ENCODE measurements around the gene H3-3A.
A peak's percentile ranks its signal among the peaks of the same experiment; 100 is the strongest.

H3-3A gene

DNA sequence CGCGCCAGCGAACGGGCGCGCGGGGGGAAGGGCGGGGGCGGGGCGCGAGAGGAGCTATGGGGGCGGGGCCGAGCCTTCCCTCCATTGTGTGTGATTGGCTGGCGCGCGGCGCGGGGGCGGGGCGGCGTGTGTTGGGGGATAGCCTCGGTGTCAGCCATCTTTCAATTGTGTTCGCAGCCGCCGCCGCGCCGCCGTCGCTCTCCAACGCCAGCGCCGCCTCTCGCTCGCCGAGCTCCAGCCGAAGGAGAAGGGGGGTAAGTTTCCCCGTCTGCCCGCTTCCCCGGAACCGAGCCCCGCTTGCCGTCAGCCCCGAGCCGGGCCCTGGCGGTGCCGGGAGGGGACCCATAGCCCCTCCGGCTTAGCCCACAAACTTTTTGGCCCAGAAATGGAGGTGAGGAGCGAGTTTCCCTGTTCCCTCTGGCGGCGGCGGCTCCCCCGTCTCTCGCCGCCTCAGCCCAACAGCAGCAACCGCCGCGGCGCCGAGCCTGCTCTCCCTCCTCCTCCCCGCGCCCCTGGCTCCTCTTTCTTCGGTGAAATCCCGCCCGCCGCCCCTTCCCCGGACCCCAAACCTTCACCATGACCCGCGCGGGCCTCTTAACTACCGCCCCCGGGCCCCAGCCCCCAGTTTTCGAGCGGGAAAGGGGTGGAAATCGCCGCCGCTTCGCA lies at the start of gene H3-3A:
Gene H3-3A (plus strand): TSS at position 159 of the 666 bp plus-strand sequence. CDS start 1,636 bp downstream, outside the sequence.
- peak; percentile 96 for DNase-seq

DNA sequence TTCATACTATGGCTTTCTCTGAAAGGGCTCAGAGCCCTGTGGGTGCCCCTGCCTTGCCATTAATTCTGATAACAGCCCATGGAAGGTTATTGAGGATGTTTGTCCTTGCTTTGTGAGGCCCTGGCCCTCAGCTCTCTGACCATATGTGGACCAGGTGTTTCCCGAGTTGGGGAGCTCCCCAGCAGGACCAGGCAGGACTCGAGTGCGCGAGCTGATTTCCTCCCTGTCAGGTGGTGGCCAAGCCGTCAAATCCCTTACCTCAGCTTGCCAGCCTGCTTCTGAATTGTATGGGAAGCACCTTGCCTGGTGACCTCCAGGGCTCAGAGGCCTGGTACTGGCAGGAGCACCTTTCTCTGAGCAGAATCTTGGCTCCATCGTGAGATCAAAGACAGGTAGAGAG lies 45.4 kb upstream of the H3-3A start:
- DNase-seq = no peak

DNA sequence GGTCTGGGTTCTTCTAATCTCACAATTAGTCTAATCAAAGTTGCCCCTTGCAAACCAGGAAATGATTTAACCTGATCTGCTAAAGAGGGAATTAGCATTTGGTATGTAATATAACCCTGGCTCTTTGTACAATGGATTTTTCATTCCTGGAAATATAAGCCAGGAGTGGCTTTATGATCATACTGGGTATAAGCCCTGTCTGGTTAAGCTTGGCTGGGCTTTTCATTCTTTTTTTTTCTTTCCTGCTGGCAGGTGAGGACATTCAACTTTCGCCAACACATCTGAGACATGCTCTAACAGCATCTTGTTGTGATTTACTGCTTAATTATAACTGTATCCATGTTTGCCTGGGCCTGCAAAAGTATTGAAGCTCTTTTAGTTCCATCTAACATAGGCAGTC lies 42.9 kb upstream of the H3-3A start:
- DNase-seq = no peak

DNA sequence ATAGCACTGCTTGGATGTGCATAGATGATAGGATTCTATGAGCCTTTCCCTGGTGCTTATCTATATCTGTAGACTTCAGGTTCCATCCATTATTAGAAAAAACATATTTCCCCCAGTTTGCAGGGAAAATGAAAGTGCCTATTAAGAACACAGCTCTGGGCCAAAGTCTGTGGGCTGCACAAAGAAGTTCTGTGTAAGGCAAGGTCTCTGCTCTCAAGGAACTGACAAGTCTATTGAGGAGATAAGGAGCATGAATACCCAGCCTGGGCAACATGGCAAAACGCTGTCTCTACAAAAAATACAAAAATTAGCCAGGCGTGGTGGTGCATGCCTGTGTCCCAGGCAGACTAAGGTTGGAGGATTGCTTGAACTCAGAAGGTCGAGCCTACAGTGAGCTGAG lies 41.1 kb upstream of the H3-3A start:
- DNase-seq = no peak

DNA sequence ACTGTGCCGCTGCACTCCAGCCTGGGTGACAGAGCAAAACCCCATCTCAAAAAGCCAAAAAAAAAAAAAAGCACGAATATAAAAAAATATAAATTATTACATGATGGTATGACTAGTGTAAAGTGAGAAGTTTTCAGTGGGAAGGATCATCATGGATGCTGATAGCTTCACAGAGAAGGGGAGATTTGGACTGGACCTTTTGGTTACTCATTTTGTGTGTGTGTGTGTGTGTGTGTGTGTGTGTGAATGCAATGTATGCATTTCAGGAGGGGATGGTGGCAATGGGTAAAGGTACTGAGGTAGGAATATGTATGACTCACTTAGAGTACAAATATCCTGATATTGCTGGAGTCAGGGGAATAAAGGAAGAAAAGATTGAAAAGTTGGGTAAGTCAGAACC lies 40.7 kb upstream of the H3-3A start:
- DNase-seq = no peak

DNA sequence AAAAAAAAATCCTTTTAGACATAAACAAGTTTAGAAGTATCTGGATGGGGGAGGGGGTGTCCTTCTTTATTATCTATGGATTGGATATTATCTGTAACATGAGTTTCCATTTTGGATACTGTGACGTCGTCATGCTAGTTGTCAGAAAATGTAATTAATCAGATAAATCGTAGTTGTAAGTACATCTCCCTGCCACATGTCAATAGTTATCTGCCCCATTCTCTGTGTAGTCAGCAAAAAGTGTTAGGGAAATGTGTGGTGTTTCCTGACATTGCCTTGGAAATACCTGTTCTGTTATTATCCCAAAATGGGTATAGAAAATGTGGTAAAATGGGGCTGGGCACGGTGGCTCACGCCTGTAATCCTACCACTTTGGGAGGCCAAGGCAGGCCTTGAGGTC lies 38.8 kb upstream of the H3-3A start:
- no peak for DNase-seq

DNA sequence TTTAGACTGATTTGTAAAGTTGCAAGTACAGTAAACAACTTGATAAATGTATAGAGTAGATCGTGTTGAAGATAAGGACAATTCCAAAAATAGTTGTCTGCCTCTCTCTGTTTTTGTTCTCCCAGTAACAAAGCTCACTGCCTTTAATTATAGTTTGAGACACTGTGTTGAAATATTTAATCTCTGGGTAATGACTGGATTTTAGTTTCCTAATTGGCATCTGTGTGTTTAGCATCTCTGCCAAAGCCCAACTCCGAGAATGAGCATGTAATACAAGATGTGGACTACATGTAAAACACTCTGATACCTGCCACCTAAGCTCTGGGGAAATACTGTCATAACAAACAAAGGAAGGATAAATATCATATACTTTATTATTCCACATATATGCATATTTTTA lies 35.7 kb upstream of the H3-3A start:
- DNase-seq = no peak

DNA sequence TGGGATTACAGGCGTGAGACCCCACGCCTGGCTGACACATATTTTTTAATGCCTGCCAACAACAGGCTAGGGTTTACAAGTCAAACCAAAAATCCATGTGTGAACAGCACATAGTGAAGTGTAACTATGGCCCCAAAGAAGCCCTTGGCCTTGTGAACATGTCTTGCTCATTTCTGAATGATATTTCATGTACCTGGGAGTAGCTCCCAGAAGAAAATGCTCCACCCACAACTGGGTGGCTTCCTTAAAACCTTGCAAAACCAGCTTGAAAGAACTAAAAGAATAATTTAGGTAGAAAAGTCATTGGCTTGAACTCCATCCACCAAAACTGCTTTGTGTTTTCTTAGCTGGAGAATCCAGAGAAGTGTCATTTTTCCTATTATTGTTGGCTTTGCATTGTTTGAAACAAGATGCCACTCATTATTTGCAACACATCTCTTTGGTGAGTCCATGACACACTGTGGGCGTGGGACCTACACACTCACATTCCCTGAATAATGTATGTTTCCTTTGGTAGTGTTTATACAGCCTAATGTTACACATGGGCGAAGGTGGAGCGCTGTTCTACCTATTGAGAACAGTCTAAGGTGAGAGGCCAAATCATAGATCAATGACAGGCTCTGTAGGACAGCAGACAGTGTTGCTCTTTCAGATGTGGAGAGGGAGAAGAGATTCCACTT lies 34.8 kb upstream of the H3-3A start:
- DNase-seq = no peak

DNA sequence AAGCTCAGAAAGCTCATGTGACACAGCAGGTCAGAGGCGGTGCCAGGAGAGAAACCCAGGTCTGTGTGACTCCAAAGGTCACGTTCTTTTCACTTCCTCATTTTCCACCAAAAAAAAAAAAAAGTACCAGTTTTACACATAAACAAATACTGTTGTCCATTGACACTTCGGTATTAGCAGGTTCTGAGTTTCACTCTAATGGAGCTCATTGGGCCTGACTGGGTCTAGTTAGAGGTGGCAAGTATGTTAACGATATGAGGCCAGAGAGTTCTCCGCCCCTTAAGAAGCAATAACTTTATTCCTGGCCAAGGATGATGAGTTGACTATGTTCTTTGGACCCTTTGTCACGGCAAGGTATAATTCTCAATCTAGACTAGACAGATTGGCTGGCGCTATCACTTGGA lies 33.4 kb upstream of the H3-3A start:
- DNase-seq = no peak

DNA sequence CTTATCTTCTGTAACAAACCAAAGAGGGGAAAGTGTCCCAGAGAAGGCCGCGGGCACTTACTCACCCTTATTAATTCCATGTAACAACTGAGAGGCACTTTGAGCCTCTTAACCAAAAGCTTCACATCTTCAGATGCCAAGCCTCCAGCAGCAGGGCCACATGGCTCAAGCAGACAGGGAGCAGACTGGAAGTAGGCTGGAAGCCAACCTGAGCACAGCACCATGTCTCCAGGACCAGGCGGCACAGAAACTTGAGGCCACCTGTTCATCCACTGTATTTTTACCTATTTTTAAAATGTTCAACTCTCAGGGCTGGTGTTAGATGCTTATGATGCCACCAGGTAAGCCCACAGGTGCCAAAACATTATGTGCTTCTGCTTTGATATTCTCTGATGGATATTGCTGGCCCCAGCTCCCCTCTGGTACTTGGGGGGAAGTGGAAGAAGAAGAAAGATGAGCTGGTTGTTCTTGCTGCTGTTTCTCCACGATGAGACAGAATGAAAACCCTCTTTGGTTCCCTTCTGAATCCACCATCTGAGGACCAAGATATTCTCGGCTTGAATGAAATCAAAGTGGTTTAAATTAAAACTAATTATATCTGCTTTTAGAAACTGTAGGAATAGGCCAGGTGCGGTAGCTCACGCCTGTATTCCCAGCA lies 32.8 kb upstream of the H3-3A start:
- no peak for DNase-seq

DNA sequence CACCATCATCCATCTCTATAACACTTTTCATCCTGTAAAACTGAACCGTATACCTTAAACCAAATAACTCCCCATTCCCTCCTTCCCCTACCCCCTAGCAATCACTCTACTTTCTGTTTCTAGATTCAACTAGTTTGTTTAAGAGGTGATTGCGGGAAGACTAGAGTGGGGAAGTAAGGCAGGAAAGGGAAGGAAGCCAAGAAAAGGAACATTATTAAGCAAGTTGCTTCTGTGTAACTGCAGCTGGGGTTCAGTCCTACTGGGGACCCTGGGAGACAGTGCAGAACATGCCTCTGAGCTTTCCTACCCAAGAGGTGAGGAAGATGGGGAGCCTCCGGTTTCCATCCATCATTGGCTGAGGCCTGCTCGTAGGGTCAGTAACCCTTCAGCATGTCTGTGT lies 28.9 kb upstream of the H3-3A start:
- DNase-seq = no peak

DNA sequence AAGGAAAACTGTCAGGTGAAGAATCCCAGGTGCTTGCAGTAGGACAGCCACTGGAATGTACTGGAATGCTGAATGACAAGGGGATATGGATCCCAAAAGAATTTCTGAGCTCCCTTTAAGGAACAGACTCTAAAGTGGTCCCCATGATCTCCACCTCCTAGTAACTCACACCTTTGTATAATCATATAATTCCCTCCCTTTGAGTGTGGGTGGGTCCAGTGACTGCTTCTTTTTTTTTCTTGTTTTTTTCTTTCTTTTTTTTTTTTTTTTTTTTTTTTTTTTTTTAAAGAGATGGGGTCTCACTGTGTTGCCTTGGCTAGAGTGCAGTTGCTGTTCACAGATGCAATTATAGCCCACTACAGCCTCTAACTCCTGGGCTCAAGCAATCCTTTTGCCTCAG lies 28.5 kb upstream of the H3-3A start:
- DNase-seq = no peak

DNA sequence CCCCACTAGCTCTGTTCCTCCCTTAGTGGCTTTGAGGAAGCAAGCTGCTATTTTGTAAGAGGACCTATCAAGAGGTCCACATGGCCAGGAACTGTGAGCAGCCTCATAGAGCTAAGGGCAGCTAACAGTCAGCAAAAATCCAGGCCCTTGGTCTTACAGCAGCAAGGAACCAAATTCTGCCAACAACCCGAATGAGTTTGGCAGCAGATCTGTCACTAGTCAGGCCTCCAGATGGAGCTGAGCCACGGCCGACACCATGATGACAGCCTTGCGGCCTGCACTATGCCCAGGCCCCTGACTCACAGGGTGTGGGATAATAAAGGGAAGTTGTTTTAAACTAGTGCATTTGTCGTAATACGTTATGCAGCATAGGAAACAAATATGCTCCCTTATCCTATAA lies 28.0 kb upstream of the H3-3A start:
- DNase-seq = peak; percentile 92

DNA sequence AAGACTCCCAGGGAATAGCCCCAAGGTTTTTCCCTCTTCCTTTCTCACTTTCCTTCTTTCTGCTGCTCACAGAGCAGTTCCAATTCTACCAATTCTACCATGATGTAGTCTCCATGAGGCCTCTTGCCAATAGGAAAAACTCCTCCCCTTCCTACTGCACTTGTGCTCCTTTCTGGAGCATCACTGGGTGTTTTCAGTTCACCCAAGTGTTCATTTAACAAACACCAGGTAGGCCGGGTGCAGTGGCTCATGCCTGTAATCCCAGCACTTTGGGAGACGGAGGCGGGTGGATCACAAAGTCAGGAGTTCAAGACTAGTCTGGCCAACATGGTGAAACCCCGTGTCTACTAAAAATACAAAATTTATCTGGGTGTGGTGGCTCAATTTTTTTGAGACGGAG lies 26.6 kb upstream of the H3-3A start:
- no peak for DNase-seq

DNA sequence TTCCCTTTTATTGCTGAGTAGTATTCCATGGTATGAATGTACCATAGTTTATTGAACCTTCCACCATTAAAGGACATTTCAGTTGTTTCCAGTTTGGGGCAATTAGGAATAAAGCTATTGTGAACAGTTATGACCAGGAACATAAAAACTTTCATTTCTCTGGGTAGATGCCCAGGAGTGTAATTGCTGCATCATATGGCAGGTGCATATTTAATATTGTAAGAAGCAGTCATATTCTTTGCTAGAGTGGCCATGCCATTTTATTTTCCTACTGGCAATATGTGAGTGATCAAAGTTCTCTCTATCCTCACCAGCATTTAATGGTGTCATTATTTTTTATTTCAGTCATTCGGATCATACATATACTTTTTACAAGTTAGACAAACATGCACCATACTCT lies 23.9 kb upstream of the H3-3A start:
- DNase-seq = no peak

DNA sequence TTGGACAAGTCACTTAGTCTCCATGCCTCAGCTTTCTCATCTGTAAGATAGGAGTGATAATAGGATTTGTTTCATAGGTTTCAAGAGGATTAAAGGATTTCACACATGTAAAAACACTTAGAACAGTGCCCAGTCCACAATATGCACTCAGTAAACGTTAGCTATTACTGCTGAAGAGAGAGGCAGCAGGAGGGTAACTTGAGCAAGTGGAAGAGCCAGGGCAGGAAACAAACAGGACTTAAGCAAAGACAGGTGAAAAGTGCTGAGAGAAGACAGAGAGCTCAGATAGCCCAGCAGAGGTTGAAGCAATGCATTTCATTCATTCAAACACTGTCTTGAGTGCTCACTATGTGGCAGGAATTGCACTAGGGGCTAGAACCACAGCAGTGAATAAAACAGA lies 21.1 kb upstream of the H3-3A start:
- no peak for DNase-seq

DNA sequence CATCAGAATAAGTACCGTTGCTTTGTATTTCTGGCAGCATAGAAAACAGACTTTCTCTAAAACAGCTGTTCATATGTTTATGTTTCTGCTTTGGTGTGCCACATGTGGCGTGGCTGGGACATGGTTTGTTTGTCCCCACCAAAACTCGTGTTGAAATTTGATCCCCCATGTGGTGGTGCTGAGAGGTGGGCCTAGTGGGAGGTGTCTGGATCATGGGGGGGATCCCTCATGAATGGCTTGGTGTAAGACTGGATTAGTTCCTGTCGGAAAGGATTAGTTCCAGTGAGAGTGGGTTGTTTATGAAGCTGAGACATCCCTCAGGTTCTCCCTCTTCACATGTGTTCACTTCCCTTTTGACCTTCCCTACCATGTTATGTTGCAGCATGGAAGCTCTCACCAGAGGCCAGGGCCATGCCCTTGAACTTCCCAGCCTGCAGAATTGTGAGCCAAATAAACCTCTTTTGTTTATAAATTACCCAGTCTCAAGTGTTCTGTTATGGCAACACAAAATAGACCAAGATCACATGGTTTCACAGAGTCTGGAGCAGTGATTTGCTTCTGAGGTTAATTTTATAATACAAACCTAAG lies 17.9 kb upstream of the H3-3A start:
- no peak for DNase-seq

DNA sequence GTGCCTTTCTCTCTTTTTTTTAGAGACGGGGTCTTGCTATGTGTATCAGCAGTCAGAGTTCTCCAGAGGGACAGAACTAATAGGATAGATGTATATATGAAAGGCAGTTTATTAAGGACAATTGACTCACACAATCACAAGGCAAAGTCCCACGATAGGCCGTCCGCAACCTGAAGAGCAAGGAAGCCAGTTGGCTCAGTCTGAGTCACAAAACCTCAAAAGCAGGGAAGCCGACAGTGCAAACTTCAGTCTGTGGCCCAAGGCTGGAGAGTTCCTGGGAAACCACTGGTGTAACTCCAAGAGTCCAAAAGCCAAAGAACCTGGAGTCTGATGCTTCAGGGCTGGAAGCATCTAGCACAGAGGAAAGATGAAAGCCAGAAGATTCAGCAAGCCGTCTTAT lies 16.3 kb upstream of the H3-3A start:
- peak; percentile 69 for DNase-seq

DNA sequence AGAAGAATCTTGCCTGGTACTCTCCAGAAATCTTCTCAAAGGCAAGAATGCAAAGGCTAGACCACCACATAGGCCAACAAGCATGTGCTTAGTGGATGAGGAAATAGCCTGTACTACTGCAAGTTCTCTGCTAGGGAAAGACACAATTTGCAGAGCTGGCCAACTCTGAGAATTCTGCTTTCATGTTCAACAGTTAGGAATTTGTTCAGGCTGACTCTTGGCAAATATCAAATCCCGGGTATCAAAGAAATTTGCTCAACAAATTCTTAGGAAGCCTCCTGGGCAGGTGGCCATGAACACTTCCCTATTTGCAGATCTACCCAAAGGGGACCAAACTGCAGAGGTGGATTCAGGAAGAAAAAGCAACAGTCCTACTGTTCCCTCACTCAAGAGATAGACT lies 15.0 kb upstream of the H3-3A start:
- DNase-seq = peak; percentile 72

DNA sequence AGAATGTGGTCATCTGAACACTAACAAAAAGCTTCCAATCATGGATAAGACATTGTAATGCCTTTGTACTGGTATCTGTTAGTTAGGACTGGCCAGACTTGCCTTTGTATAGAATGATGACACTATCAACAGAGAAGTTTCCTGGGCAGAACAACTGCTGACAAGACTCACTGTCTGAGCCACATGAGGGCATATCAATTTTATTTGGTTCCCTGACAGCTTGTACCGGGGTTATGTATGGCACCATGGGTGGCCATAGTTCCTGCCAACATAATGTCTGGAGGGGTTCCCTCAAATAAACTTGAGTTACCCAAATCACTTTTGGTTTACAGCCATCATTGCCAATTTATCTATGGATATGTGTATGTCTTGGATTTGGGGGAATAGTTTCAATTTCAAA lies 13.6 kb upstream of the H3-3A start:
- DNase-seq = no peak

DNA sequence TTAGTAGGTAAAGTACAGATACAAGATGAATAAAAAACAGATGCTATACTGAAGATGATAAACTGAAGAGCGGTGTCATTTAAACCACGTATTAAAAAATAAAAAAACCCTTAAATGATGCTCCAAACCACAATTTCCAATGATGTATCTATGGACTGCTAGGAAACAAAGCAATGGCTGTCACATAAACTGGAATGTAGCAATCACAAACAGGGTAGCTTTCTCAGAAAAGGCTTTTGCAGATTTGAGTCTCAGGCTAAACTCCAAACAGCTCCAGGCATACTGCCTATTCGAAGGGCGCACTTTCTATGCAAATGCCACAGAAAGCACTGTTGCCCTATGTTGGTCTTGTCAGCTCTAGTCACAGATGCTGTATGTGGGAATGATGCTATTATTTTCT lies 12.4 kb upstream of the H3-3A start:
- no peak for DNase-seq

DNA sequence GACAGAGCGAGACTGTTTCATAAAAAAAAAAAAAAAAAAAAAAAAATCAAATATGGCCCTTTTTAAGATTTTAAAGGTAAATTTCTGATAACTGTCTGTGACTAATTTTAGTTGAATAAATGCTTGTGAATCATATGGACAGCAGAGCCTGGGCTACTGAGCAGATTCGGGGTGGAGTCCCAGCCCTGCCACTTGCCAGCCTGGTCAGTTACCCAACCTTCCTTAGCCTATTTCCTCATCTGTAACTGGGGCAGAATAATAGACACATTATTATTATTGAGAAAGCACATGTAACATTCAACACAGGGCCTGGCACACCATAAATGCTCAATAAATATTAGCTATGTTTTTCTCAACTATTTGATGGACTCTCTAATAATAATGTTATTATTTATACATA lies 11.2 kb upstream of the H3-3A start:
- DNase-seq = no peak

DNA sequence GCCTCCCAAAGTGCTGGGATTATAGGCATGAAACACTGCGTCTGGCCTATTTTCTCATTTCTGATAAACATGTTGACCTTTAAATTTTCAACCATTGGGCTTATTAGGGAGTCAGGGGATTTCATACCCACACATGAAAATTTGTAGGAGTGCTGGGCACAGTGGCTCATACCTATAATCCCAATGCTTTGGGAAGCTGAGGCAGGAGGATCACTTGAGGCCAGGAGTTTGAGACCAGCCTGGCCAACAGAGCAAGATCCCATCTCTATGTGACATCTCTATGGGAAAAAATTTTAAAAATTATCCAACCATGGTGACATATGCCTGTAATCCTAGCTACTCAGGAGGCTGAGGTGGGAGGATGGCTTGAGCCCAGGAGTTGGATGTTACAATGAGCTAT lies 10.5 kb upstream of the H3-3A start:
- DNase-seq = no peak
